Hepatocyte (in vitro differentiated cells): Measurements from ENCODE around the gene ZBED1. TPM values are rescaled to one million over a fixed set of nuclear protein-coding genes. Genes with fewer than 3 reads are reported as not detected.
A peak's percentile ranks its signal among the peaks of the same experiment; 100 is the strongest.

Experiments
- DNase-seq: peaks from one replicate; pipeline ENCODE4 v3.0.0-alpha.2; 2016; ENCODE audit warnings: low spot score
- H2AFZ ChIP-seq: fragments of 200-600 bp; sonication (generic); 2 replicates; pipeline ENCODE4 v1.6.0; 2016; ENCODE audit warnings: antibody characterized with exemption, mild to moderate bottlenecking
- H3K27ac ChIP-seq: fragments of 200-600 bp; sonication (generic); 2 replicates; pipeline ENCODE4 v1.5.1; 2016; ENCODE audit warnings: mild to moderate bottlenecking
- H3K27me3 ChIP-seq: fragments of 200-600 bp; sonication (generic); 2 replicates; pipeline ENCODE4 v1.6.1; 2016
- H3K36me3 ChIP-seq: fragments of 200-600 bp; sonication (generic); replicated peaks from 2 replicates; pipeline ENCODE4 v1.5.1; 2016; ENCODE audit warnings: low read depth; ENCODE audit not compliant: insufficient read depth
- H3K4me1 ChIP-seq: fragments of 200-600 bp; sonication (generic); 2 replicates; pipeline ENCODE4 v1.5.1; 2016; ENCODE audit warnings: mild to moderate bottlenecking, moderate library complexity; ENCODE audit not compliant: insufficient read depth
- H3K4me2 ChIP-seq: fragments of 200-600 bp; sonication (generic); 2 replicates; pipeline ENCODE4 v1.6.0; 2016
- H3K4me3 ChIP-seq: fragments of 200-600 bp; sonication (generic); 2 replicates; pipeline ENCODE4 v1.5.1; 2016; ENCODE audit warnings: mild to moderate bottlenecking
- H3K79me2 ChIP-seq: fragments of 200-600 bp; sonication (generic); 2 replicates; pipeline ENCODE4 v1.6.0; 2017; ENCODE audit warnings: mild to moderate bottlenecking
- H3K9me2 ChIP-seq: fragments of 200-600 bp; sonication (generic); replicated peaks from 2 replicates; pipeline ENCODE4 v1.6.0; 2017; ENCODE audit warnings: mild to moderate bottlenecking; ENCODE audit not compliant: insufficient read depth
- H3K9me3 ChIP-seq: fragments of 200-600 bp; sonication (generic); 2 replicates; pipeline ENCODE4 v1.5.1; 2016; ENCODE audit warnings: low read depth, mild to moderate bottlenecking
- H4K20me1 ChIP-seq: fragments of 200-600 bp; sonication (generic); 2 replicates; pipeline ENCODE4 v1.6.0; 2016; ENCODE audit warnings: mild to moderate bottlenecking; ENCODE audit not compliant: insufficient read depth, poor library complexity, severe bottlenecking
- EZH2 ChIP-seq: fragments of 200-600 bp; sonication (generic); IDR thresholded peaks from 2 replicates; pipeline ENCODE4 v1.6.1; 2016; ENCODE audit warnings: antibody characterized with exemption, mild to moderate bottlenecking, borderline replicate concordance
- EZH2phosphoT487 ChIP-seq: fragments of 200-600 bp; sonication (generic); IDR thresholded peaks from one replicate; pipeline ENCODE4 v1.6.1; 2018; ENCODE audit warnings: antibody characterized with exemption, mild to moderate bottlenecking, low read depth, moderate library complexity; ENCODE audit not compliant: unreplicated experiment, severe bottlenecking
- WGBS: methylation state at CpG from one replicate; pipeline ENCODE4 v1.1.6; 2016; ENCODE audit warnings: low lambda C conversion rate; ENCODE audit errors: missing lambda C conversion rate; 5-methylcytosine and 5-hydroxymethylcytosine counted together
- polyA plus RNA-seq: library from polyadenylated mRNA; unstranded; fragments of >200 nt; fragmentation: Nextera tagmentation; extraction: Ambion mirVana; gene quantifications from 2 replicates; pipeline ENCODE4 v1.2.1, GENCODE V29; 2016
- total RNA-seq: library from RNA; depleted of rRNA; stranded (reverse); fragments of >200 nt; gene quantifications from 2 replicates; pipeline ENCODE4 v1.2.3, GENCODE V29; 2014
- TF ChIP-seq, protein P1 (sequence below): fragments of 200-600 bp; sonication (generic); IDR thresholded peaks from 2 replicates; pipeline ENCODE4 v1.5.1; 2016; ENCODE audit warnings: antibody characterized with exemption, mild to moderate bottlenecking; ENCODE audit not compliant: poor library complexity

ZBED1 gene
- total and polyA plus RNA-seq, 2 experiments from 2014 or later, result 26.4 to 41.4 TPM

DNA sequence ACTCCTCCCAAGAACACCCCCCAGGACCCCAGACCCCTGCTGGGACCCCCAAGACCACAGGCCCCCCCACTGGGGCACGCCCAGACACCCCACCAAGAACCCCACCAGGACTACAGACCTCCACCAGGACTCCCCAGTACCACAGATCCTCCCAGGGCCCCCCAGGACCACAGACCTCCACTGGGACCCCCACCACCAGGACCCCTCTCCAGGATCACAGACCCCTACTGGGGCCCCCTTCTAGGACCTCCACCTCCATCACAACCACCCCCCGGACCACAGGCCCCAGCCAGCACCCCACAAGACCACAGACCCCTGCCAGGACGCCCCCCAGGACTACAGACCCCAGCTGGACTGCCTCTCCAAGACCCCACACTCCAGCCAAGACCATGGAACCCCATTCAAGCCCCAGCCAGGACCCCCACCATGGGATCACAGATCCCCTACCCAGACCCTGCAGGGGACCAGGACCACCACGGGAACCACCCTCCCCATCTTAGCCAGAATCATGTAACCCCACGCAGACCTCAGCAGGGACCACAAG, 855 bp upstream of the ZBED1 start:
- H3K4me2 ChIP-seq, result peak overlapping the region; percentile 93
- H3K27ac ChIP-seq, result peak overlapping the region; percentile 98
- WGBS, result 97% methylated on average over 3 of the region's 5 CpGs

DNA sequence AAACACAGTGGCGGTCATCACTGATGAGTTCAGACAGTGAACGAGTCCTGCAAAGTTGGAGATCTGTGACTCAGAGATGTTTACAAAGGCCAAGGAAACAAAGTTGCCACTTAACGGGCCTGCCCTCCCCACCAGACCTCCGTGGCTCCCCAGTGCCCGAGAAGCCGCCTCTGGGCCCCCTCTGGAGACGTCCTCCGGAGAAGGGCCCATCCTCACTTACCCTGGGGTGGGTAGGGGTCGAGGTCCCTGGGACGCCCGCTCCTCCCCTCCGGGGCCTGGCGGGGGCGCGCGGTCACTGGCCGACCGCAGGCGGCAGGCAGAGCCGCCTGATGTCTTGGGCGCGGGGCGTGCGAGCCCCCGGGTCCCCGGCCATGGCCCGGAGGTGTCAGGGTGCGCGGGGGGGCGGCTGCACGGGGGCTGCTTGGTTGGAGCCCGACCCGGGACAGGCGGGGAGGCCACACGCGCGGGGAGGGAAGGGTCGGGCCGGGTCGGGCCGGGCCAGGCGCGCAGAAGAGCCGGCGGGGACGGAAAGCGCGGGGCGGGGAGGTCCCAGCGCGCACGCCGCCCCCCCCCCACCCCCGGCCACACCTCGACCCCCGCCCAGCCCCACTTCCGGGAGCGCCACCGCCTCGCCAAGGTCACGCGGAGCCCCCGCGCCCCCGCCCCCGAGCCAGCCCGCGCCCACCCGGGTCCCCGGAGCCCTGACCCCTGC, 529 bp downstream of the ZBED1 start:
- DNase-seq, result peak; percentile 61
- Histone ChIP-seq H3K36me3 (no peaks in the 10 kb centered on the region), H4K20me1 (peaks cover 6% of the 10 kb centered on the region), H3K9me2 (no peaks in the 10 kb centered on the region), H3K4me2 (peak overlapping the region; percentile 93), H3K9me3 (no peaks in the 10 kb centered on the region), H3K4me3 (peak overlapping the region; percentile 96), H3K27me3 (no peaks in the 10 kb centered on the region), H3K4me1 (peaks cover 20% of the 10 kb centered on the region), H3K27ac (peak overlapping the region; percentile 98), H3K79me2 (peaks cover 42% of the 10 kb centered on the region), H2AFZ (peak overlapping the region; percentile 71)
- no peak for TF ChIP-seq EZH2
- TF ChIP-seq, protein P1, sequence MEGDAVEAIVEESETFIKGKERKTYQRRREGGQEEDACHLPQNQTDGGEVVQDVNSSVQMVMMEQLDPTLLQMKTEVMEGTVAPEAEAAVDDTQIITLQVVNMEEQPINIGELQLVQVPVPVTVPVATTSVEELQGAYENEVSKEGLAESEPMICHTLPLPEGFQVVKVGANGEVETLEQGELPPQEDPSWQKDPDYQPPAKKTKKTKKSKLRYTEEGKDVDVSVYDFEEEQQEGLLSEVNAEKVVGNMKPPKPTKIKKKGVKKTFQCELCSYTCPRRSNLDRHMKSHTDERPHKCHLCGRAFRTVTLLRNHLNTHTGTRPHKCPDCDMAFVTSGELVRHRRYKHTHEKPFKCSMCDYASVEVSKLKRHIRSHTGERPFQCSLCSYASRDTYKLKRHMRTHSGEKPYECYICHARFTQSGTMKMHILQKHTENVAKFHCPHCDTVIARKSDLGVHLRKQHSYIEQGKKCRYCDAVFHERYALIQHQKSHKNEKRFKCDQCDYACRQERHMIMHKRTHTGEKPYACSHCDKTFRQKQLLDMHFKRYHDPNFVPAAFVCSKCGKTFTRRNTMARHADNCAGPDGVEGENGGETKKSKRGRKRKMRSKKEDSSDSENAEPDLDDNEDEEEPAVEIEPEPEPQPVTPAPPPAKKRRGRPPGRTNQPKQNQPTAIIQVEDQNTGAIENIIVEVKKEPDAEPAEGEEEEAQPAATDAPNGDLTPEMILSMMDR, result no peak
- TF ChIP-seq EZH2phosphoT487, result no peak
- 4% methylated on average over 17 of the region's 70 CpGs for WGBS

More for the DNA sequence above, 855 bp upstream of the ZBED1 start:
- H2AFZ ChIP-seq, result no peak overlapping the region
- peaks cover 20% of the 10 kb centered on the region for H3K4me1 ChIP-seq
- no peaks in the 10 kb centered on the region for H4K20me1 ChIP-seq
- peaks cover 28% of the 10 kb centered on the region for H3K79me2 ChIP-seq
- H3K27me3 ChIP-seq, result no peaks in the 10 kb centered on the region
- TF ChIP-seq EZH2phosphoT487 (no peak), EZH2 (no peak)
- TF ChIP-seq, protein P1, result no peak
- H3K36me3 ChIP-seq, result no peaks in the 10 kb centered on the region
- no peak for DNase-seq
- H3K4me3 ChIP-seq, result no peak overlapping the region
- no peaks in the 10 kb centered on the region for H3K9me3 ChIP-seq
- no peaks in the 10 kb centered on the region for H3K9me2 ChIP-seq

DNA sequence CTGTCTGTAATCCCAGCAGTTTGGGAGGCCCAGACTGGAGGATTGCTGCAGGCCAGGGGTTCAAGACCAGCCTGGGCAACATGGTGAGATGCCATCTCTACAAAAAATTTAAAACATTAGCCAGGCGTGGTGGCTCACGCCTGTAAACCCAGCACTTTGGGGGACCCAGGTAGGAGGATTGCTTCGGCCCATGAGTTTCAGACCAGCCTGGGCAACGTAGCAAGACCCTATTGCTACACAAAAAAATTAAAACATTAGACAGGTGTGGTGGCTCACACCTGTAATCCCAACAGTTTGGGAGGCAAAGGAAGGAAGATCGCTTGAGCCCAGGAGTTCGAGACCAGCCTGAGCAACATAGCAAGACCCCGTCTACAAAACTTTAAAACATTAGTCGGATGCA, 1.3 kb downstream of the ZBED1 start:
- DNase-seq, result no peak
- Histone ChIP-seq H3K9me3 (no peaks in the 10 kb centered on the region), H3K4me2 (peak overlapping the region; percentile 93), H3K4me3 (peak overlapping the region; percentile 96), H4K20me1 (peaks cover 10% of the 10 kb centered on the region), H2AFZ (peak overlapping the region; percentile 71), H3K36me3 (no peaks in the 10 kb centered on the region), H3K27ac (peak overlapping the region; percentile 98), H3K4me1 (peaks cover 20% of the 10 kb centered on the region), H3K79me2 (peaks cover 49% of the 10 kb centered on the region), H3K9me2 (no peaks in the 10 kb centered on the region), H3K27me3 (no peaks in the 10 kb centered on the region)
- TF ChIP-seq, protein P1, result no peak
- TF ChIP-seq EZH2 (no peak), EZH2phosphoT487 (no peak)
- WGBS, result 77% methylated on average over 8 of the region's 8 CpGs
